CD14-positive monocyte (primary cell): ENCODE data around the gene HUNK. TPM values are rescaled to one million over a fixed set of nuclear protein-coding genes. Genes with fewer than 3 reads are reported as not detected.

ENCODE experiments used
- DNase-seq, 3 donors: peaks; one replicate each; pipeline ENCODE4 v3.0.0-alpha.2; 2011 to 2022
- H2AFZ ChIP-seq: 2 replicates; pipeline ENCODE4 v1.6.0; 2012; ENCODE audit warnings: mild to moderate bottlenecking, low read depth, low read length, inconsistent platforms; ENCODE audit not compliant: insufficient read depth, poor library complexity, severe bottlenecking
- H3K27ac ChIP-seq, 2 donors: 1 replicate in 1 of 2; 2 replicates in 1 of 2; pipeline ENCODE4 v1.5.1; 2012 to 2013; ENCODE audit warnings: low read length in 2 of 2, control low read depth in 1 of 2, inconsistent platforms in 1 of 2, low read depth in 1 of 2, mild to moderate bottlenecking in 1 of 2
- H3K27me3 ChIP-seq, 2 donors: one replicate each; pipeline versions ENCODE4 v1.6.0 to v1.6.1; 2011 to 2013; ENCODE audit warnings: low read length in 2 of 2; ENCODE audit not compliant: control insufficient read depth in 2 of 2, insufficient read depth in 2 of 2
- H3K36me3 ChIP-seq, 2 donors: replicated peaks in 1 of 2; 1 replicate in 1 of 2; 2 replicates in 1 of 2; pipeline versions ENCODE4 v1.5.1 to v1.6.1; 2012 to 2013; ENCODE audit warnings: low read length in 2 of 2, control low read depth in 1 of 2, inconsistent platforms in 1 of 2, mild to moderate bottlenecking in 1 of 2; ENCODE audit not compliant: insufficient read depth in 2 of 2, control insufficient read depth in 1 of 2
- H3K4me1 ChIP-seq, 2 donors: 1 replicate in 1 of 2; 2 replicates in 1 of 2; pipeline versions ENCODE4 v1.5.1 to v1.6.1; 2012 to 2013; ENCODE audit warnings: low read length in 2 of 2, control low read depth in 1 of 2, inconsistent platforms in 1 of 2, mild to moderate bottlenecking in 1 of 2, moderate library complexity in 1 of 2; ENCODE audit not compliant: insufficient read depth in 2 of 2, control insufficient read depth in 1 of 2
- H3K4me2 ChIP-seq: replicated peaks from 2 replicates; pipeline ENCODE3; 2012; ENCODE audit warnings: low read length, moderate library complexity, mild to moderate bottlenecking; ENCODE audit not compliant: poor library complexity, severe bottlenecking; ENCODE audit errors: extremely low read depth
- H3K4me3 ChIP-seq, 3 experiments: fragments of 200-600 bp in 1 of 3; sonication (generic) in 1 of 3; replicated peaks in 1 of 3; 1 replicate in 2 of 3; 2 replicates in 1 of 3; pipeline ENCODE4 v1.5.1; 2011 to 2013; ENCODE audit warnings: low read length in 3 of 3, mild to moderate bottlenecking in 3 of 3, control low read depth in 2 of 3, low read depth in 2 of 3, inconsistent platforms in 1 of 3, moderate library complexity in 1 of 3
- H3K79me2 ChIP-seq: 2 replicates; pipeline ENCODE4 v1.6.0; 2012; ENCODE audit warnings: mild to moderate bottlenecking, control low read depth, inconsistent platforms, low read length, moderate library complexity; ENCODE audit not compliant: insufficient read depth
- H3K9ac ChIP-seq: 2 replicates; pipeline ENCODE4 v1.6.0; 2017; ENCODE audit warnings: low read length, mild to moderate bottlenecking; ENCODE audit not compliant: insufficient read depth, poor library complexity, severe bottlenecking
- H3K9me3 ChIP-seq, 2 donors: replicated peaks in 1 of 2; 1 replicate in 1 of 2; 2 replicates in 1 of 2; pipeline versions ENCODE4 v1.5.1 to v1.6.1; 2012 to 2013; ENCODE audit warnings: low read length in 2 of 2, control low read depth in 1 of 2; ENCODE audit not compliant: control insufficient read depth in 1 of 2, insufficient read depth in 1 of 2
- H4K20me1 ChIP-seq: 2 replicates; pipeline ENCODE4 v1.6.0; 2012; ENCODE audit warnings: mild to moderate bottlenecking, low read length, control low read depth, moderate library complexity; ENCODE audit not compliant: insufficient read depth
- H3K27ac Mint-ChIP-seq, 7 donors: one replicate each; pipeline ENCODE4 v1.8.0; 2020; ENCODE audit warnings: mild to moderate bottlenecking in 7 of 7, mixed read lengths in 7 of 7, moderate library complexity in 6 of 7, inconsistent platforms in 2 of 7
- H3K27me3 Mint-ChIP-seq, 3 donors: one replicate each; pipeline ENCODE4 v1.8.0; 2021 to 2022; ENCODE audit warnings: low read depth in 3 of 3, mild to moderate bottlenecking in 3 of 3, mixed read lengths in 3 of 3, moderate library complexity in 3 of 3, inconsistent platforms in 1 of 3
- H3K36me3 Mint-ChIP-seq, 2 donors: one replicate each; pipeline ENCODE4 v1.8.0; 2020; ENCODE audit warnings: mixed read lengths in 2 of 2, inconsistent platforms in 1 of 2, mild to moderate bottlenecking in 1 of 2
- H3K4me1 Mint-ChIP-seq: one replicate; pipeline ENCODE4 v1.8.0; 2020; ENCODE audit warnings: mild to moderate bottlenecking, mixed read lengths
- H3K4me3 Mint-ChIP-seq, 2 donors: one replicate each; pipeline ENCODE4 v1.8.0; 2020; ENCODE audit warnings: mild to moderate bottlenecking in 2 of 2, mixed read lengths in 2 of 2, moderate library complexity in 1 of 2
- H3K9me3 Mint-ChIP-seq, 7 donors: one replicate each; pipeline ENCODE4 v1.8.0; 2020 to 2022; ENCODE audit warnings: mixed read lengths in 7 of 7, mild to moderate bottlenecking in 6 of 7, moderate library complexity in 6 of 7, inconsistent platforms in 2 of 7
- CTCF ChIP-seq: fragments of 200-600 bp; IDR thresholded peaks from one replicate; pipeline ENCODE4 v1.8.0; 2022; ENCODE audit warnings: antibody characterized with exemption, mild to moderate bottlenecking
- WGBS: methylation state at CpG from one replicate; pipeline ENCODE4 v1.1.5; 2013; ENCODE audit warnings: missing lambda C conversion rate; ENCODE audit not compliant: insufficient coverage; 5-methylcytosine and 5-hydroxymethylcytosine counted together
- intact Hi-C, 2 donors: fragments of 100-400 bp; cut with micrococcal nuclease; formaldehyde crosslinking; loops; one replicate each; pipeline versions ENCODE4 v1.15.0 to v1.15.1; 2023
- polyA plus RNA-seq, 3 donors: library from polyadenylated mRNA; depleted of rRNA in 1 of 3; unstranded in 2 of 3; stranded (reverse) in 1 of 3; fragments of 300-500 nt in 2 of 3; fragments of >200 nt in 1 of 3; fragmentation: Illumina TruSeq in 2 of 3; gene quantifications; 1 replicate in 2 of 3; 2 replicates in 1 of 3; pipeline ENCODE4 v1.2.3, GENCODE V29; 2012 to 2021

The HUNK gene
- polyA plus RNA-seq, 3 donors: not detected

- DNase-seq: no peak
- no peak overlapping the region for H3K4me3 ChIP-seq
- peaks cover 0 to 3% (median 0%) of the 10 kb centered on the region in 3 donors for H3K27me3 Mint-ChIP-seq
- no peaks in the 10 kb centered on the region for H3K27me3 ChIP-seq
- H3K36me3 Mint-ChIP-seq: no peaks in the 10 kb centered on the region
- H3K9me3 Mint-ChIP-seq: peaks cover 0 to 4% (median 2%) of the 10 kb centered on the region in 7 donors
- intact Hi-C loops: no loop called here
- H2AFZ ChIP-seq: no peak overlapping the region
- 98% methylated on average over 11 of the region's 11 CpGs for WGBS
- no peak for TF ChIP-seq CTCF
- no peak overlapping the region for H3K27ac Mint-ChIP-seq
- H3K4me3 Mint-ChIP-seq: no peak overlapping the region
- no peak overlapping the region for H3K9ac ChIP-seq
- H3K4me2 ChIP-seq: no peak overlapping the region
- H4K20me1 ChIP-seq: no peaks in the 10 kb centered on the region
- no peaks in the 10 kb centered on the region for H3K79me2 ChIP-seq
- no peaks in the 10 kb centered on the region for H3K9me3 ChIP-seq
- H3K27ac ChIP-seq: no peak overlapping the region
- H3K4me1 ChIP-seq: no peaks in the 10 kb centered on the region
- H3K4me1 Mint-ChIP-seq: no peaks in the 10 kb centered on the region
- no peaks in the 10 kb centered on the region for H3K36me3 ChIP-seq
Observed at GRCh38 chr21:31992391-31992790, 119.6 kb downstream of the HUNK start.

- H3K9me3 Mint-ChIP-seq: peaks cover 0 to 7% (median 4%) of the 10 kb centered on the region in 7 donors
- intact Hi-C loops: no loop called here
- Histone ChIP-seq H3K27ac (no peak overlapping the region), H2AFZ (no peak overlapping the region), H3K4me2 (no peak overlapping the region), H3K4me3 (no peak overlapping the region), H3K9me3 (no peaks in the 10 kb centered on the region), H3K36me3 (no peaks in the 10 kb centered on the region), H4K20me1 (no peaks in the 10 kb centered on the region), H3K79me2 (no peaks in the 10 kb centered on the region), H3K27me3 (no peaks in the 10 kb centered on the region), H3K4me1 (no peaks in the 10 kb centered on the region), H3K9ac (no peak overlapping the region)
- 94% methylated on average over 6 of the region's 10 CpGs for WGBS
- no peak overlapping the region for H3K27ac Mint-ChIP-seq
- peaks cover 0 to 3% (median 1%) of the 10 kb centered on the region in 3 donors for H3K27me3 Mint-ChIP-seq
- no peaks in the 10 kb centered on the region for H3K36me3 Mint-ChIP-seq
- no peak overlapping the region for H3K4me3 Mint-ChIP-seq
- no peak for DNase-seq
- H3K4me1 Mint-ChIP-seq: no peaks in the 10 kb centered on the region
- TF ChIP-seq CTCF: no peak
Observed at GRCh38 chr21:31993826-31994825, 121.3 kb downstream of the HUNK start.
